Mammary microvascular endothelial cell (primary cell): ENCODE data around the gene SDHA. TPM values are rescaled to one million over a fixed set of nuclear protein-coding genes. Genes with fewer than 3 reads are reported as not detected.

Experiments used
- total RNA-seq: library from RNA; depleted of rRNA; stranded (reverse); fragments of >200 nt; gene quantifications from 2 replicates; pipeline ENCODE4 v1.2.3, GENCODE V29; 2015

The SDHA gene
- total RNA-seq: 103 and 114 TPM in 2 replicates

DNA sequence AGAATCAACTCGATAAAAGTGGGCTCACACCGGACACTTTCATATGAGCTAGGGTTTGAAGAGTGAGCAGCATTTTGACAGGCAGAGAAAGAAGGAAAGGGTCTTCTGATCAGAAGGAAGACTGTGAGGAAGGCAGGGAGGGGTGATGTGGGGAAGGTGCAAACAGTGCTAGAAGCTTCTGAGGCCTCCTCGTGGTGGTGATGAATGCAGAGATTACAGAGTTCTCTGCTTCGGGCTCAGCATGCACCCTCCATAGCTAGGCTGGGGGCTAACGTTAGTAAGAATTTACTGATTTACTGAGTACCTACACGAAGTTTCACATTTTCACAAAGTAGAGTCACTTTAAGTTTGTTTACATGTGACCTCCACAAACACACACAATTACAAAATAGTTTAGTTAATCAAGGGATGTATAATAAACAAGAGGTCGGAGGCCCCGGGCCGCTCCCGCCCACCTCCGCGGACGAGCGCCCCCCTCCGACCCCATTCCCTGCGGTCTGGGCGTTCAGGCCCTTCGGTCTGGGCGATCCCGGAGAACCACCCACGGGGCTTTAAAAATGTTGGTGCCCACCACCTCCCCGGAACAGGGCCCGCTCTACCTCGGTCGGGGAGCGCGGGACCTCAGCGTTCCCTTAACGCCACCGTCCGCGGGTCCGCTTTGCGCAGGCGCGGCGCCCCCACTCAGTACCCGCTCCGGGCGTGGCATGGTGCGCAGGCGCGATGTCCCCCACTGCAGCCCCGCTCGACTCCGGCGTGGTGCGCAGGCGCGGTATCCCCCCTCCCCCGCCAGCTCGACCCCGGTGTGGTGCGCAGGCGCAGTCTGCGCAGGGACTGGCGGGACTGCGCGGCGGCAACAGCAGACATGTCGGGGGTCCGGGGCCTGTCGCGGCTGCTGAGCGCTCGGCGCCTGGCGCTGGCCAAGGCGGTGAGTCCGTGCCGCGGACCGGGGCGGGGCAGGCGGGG, at the start of gene SDHA, which contains the start of gene CCDC127:
Gene SDHA, plus strand, starts transcription at position 827 of the 963 bp plus-strand sequence. Its CDS starts 36 bp downstream, at position 863.
Gene CCDC127, minus strand, starts transcription at position 660 of the 963 bp plus-strand sequence. CDS start 1,304 bp downstream, outside the sequence.

DNA sequence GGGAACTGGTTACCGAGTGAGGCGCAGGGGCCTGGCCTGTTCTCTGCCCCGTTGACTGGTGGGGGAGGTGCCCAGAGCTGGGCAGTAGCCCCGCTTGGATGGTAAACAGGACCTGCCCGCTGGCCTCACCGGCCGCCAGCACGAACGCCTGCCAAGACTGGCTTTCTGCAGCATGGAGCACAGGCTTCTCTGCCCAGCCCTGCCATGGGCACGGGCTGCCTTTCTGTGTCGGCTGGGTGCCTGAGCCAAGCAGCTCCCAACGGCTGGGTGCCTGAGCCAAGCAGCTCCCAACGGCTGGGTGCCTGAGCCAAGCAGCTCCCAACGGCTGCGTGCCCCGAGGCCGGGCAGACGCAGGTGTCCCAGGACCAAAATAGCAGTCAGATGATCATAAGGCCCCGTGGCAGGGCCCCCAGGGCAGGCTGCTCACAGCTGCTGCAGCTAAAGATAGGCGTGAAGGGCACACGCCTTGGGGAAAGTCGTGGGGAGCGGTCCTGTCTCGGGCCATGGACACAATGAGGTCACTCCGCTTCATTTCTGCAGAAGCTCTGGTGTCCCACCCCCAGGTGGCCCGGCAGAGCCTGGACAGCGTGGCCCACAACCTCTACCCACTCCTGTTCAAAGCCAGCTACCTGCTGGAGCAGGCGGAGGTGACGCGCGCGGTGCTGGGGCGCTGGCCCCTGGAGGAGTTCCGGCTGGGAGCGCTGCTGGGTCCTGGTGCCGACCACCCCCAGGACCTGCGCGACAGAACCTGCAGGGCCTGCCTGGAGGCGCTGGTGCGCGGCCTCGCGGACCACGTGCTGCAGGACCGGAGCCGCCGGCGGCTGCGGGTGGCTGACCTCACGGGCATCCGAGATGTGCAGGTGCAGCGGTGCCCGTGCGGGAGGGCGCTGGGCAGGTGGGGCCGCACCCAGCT, 26.8 kb upstream of the SDHA start, which contains the start of gene LRRC14B:
Gene LRRC14B, plus strand, starts transcription at position 460 of the 913 bp plus-strand sequence. Its CDS starts 44 bp downstream, at position 504.

Other genes with a start within 250 kb of the SDHA start
- 0.05 and 0.07 TPM in 2 replicates for gene PLEKHG4B, start 126.2 kb upstream of the SDHA start, total RNA-seq
- gene LRRC14B, start 26.8 kb upstream of the SDHA start, total RNA-seq: not detected in 2 replicates
- gene CCDC127, start 167 bp upstream of the SDHA start, total RNA-seq: 4.1 and 5.3 TPM in 2 replicates
- gene PDCD6, start 53.3 kb downstream of the SDHA start, total RNA-seq: 94.2 and 96.3 TPM in 2 replicates
- gene AHRR, start 103.4 kb downstream of the SDHA start, total RNA-seq: 17.5 and 17.8 TPM in 2 replicates
- 27.7 and 28.6 TPM in 2 replicates for gene EXOC3, start 224.9 kb downstream of the SDHA start, total RNA-seq